ENCODE results near the gene FNBP1.

The FNBP1 gene

DNA sequence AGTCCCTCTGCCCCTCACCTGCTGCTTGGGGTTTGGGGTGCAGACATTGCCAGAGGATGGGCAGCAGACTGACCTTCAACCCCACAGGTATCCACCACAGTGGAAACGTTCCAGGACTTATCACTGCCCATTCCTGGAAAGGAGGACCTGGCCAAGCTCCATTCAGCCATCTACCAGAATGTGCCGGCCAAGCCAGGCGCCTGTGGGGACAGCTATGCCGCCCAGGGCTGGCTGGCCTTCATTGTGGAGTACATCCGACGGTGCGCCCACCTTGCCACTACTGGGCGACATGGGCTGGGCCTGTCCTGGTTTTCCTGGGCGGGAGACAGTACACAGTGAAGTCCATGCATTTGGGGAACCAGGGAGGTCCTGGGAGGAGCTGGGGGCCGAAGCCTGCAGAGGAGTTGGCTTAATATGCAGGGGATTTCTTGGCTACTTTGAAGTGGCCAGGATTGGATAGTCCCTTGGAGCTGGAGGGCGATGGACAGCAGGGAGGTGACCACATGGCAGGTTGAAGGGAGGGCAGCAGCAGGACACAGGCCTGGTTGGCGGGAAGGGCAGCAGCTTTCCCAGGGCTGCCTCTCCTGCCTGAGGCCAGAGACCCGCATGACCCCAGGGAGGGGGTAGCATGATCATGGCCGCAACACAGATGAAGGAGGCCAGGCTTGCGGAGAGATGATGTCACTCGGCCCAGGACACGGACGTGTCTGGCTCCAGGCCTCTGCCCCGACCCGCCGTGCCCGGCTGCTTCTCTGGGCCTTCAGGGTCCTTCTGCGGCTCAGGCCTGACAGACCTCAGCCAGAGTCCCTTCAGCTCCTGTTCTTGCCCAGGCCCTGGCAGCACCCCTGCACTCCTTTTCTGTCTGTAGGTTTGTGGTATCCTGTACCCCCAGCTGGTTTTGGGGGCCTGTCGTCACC, 173.1 kb downstream of the FNBP1 start:
- no peak for DNase-seq

DNA sequence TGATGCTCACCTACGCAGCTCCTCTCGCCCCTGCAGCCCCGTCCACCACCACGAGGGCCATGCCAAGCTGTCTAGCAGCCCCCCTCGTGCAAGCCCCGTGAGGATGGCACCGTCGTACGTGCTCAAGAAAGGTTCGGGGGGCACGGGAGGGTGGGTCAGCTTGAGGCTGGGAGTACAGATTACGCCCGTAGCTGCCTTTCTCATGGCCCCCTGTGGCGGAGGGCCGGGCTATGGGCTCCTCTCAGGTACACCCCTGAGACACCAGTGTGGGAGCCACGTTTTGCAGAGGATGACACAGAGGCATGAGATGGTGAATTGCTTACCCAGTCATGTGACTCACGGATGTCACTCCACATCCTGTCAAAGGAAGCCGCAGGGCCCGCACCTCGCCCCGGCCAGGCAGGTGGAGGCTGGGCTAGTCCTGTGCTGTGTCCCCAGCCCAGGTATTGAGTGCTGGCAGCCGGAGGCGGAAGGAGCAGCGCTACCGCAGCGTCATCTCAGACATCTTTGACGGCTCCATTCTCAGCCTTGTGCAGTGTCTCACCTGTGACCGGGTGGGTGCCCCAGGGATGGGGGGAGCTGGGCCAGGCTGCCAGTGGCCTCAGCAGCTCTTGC, 174.0 kb downstream of the FNBP1 start:
- no peak for DNase-seq

DNA sequence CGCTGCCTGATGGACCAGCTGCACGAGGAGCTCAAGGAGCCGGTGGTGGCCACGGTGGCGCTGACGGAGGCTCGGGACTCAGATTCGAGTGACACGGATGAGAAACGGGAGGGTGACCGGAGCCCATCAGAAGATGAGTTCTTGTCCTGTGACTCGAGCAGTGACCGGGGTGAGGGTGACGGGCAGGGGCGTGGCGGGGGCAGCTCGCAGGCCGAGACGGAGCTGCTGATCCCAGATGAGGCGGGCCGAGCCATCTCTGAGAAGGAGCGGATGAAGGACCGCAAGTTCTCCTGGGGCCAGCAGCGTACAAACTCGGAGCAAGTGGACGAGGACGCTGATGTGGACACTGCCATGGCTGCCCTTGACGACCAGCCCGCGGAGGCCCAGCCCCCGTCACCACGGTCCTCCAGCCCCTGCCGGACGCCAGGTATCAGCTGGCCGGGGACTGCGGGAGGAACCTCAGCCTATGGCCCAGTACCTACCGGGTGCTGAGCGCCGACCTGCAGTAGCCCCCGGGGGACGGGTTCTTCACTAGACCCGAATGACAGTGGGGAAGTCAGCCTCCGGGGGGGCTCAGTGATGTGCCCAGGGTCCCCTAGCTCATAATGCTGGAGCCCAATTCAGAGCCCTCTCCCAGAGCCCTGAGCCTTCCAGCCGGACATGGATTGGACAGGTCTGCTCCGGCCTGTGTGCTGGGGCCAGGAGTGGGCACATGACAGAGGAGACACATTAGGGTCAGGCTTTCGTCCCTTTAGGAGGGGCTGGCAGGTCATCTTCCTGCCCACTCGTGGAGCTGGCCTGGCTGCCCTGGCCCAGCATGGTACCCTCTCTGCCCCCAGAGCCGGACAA, 174.7 kb downstream of the FNBP1 start:
- no peak for DNase-seq

- DNase-seq: peak; percentile 15
These were observed 175.6 kb downstream of the FNBP1 start for GRCh38 chr9:129867136-129868022.

- no peak for DNase-seq
These were observed 176.4 kb downstream of the FNBP1 start for GRCh38 chr9:129866394-129867135.

DNA sequence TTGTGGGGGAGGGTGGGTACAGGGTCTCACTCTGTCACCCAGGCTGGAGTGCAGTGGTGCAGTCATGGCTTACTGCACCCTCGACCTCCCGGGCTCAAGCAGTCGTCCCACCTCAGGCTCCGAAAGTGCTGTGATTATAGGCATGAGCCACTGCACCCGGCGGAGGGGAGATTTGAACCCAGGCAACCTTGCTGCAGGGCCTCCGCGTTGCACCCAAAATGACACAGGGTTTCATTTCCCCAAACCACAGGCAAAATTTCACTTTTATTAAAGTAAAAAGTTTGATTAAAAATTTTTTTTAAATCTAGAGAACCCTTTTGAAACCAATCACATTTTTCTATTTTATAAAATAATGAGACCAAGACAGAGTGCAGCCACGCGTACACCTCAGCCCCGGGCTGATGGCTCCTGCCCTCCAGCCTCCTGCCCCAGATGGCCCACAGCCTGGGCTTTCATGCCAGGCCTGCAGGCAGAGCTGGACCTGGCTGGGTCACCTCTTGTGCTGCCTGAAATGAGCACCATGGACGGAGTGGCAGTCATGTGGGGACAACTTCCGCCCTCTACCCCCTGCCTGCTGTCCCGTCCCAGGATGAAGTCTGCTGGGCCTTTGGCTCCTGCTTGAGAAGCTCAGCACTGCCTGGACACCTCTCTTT, 177.2 kb downstream of the FNBP1 start:
- no peak for DNase-seq

- DNase-seq: no peak
These were observed 177.9 kb downstream of the FNBP1 start for GRCh38 chr9:129864991-129865647.

DNA sequence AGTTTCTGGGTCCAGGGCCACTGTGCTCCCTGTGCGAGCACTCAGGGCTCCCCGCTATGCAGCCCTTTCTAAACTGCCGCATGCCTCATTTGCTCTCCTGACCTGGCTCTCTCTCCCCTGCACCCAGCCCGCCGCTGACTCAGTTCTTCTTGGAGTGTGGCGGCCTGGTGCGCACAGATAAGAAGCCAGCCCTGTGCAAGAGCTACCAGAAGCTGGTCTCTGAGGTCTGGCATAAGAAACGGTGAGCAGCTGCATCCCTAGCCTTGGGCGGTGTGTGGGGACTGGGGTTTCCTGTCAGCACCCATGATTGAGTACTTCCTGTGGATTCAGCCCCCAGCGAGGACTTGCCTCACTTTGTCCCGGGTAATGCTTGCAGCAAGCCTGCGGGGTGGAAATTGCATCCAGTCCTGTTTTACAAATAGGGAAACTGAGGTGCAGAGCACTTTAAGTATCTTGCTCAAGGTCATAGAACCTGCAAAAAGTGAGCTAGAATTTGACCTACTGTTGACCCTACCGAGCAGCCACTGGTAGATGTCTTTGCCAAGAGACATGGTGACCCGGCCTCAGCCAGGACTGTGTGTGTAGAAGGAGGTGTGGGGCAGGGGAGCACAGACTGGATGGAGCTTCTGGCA, 179.8 kb downstream of the FNBP1 start:
- no peak for DNase-seq

- no peak for DNase-seq
These were observed 181.6 kb downstream of the FNBP1 start for GRCh38 chr9:129861447-129861827.

DNA sequence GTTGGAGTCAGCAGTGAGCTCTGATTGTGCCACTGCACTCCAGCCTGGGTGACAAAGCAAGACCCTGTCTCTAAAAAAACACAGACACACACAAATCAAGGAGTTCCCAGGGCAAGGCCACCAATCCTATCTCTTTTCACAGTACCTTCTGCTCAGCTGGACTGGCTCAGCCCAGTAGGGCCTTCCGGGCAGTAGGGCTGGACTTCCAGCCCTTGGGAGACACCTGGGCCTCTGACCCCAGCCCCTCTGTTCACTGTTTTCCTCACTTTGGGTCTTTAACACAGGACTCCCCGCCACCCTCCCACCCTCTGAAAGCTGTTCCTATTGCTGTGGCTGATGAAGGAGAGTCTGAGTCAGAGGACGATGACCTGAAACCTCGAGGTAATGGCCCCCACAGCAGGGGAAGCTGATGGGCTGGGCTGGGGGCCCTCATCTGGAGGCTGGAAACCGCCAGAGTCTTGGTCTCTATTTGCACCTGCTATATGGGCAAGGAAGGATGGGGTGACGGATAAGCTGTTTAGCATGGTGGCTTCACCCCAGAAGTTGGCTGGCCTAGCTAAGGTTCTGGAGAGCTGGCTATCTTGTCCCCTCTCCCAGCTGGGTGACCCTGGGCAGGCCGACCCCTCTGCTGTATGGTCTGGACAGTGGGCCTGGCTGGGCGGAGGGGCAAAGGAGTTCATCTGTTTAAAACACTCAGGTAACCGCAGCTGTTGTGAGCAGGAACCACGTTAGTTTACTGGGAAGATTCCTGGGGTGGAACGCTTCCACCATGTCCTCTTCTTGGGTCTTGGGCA, 182.1 kb downstream of the FNBP1 start:
- no peak for DNase-seq

- DNase-seq: no peak
These were observed 184.6 kb downstream of the FNBP1 start for GRCh38 chr9:129858167-129858962.

GRCh38 chr9:129857207-129857606, 185.8 kb downstream of the FNBP1 start:
- DNase-seq: no peak

GRCh38 chr9:129854588-129855110, 188.3 kb downstream of the FNBP1 start:
- no peak for DNase-seq

- no peak for DNase-seq
These were observed 189.4 kb downstream of the FNBP1 start for GRCh38 chr9:129853614-129854013.

GRCh38 chr9:129852579-129852978, 190.4 kb downstream of the FNBP1 start:
- DNase-seq: no peak

GRCh38 chr9:129851821-129852220, 191.2 kb downstream of the FNBP1 start:
- DNase-seq: no peak

GRCh38 chr9:129850821-129851550, 192.0 kb downstream of the FNBP1 start:
- no peak for DNase-seq
